Activated CD4-positive, alpha-beta T cell treated with anti-CD3 and anti-CD28 coated beads for 48 hours (primary cell): ENCODE data around the gene LIG1.

ENCODE experiments used
- DNase-seq: peaks from one replicate; pipeline ENCODE4 v3.0.0-alpha.2; 2020

Gene LIG1

GRCh38 chr19:48169939-48170803 lies at the start of gene LIG1, which contains the start of gene ZSWIM9:
Gene LIG1, minus strand, starts transcription at chr19:48170344. Its CDS starts 4,778 bp downstream, at chr19:48165566.
Gene ZSWIM9, plus strand, starts transcription at chr19:48170680. Its CDS starts 1,123 bp downstream, at chr19:48171803.
- DNase-seq = peak; percentile 94

DNA sequence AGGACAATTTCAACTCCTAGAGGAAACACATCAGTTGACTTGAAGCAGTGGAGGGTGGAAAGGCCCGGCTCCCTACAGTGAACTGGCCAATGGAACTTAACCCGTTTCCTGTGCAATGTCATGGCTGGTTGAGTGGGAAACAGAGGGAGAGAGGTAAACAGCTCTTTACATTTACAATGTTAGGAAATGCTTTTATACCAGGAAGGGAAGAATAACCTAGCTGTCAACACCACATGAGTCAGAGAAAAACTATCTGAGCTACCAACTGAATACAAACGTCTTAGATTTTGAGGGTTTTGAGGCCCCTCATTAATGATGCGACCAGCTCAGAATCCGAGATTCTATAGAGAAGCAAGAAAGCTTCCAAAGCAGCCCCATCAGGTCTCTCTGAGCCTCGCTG lies 48.9 kb upstream of the LIG1 start:
- DNase-seq = no peak

- DNase-seq = no peak
Measured at GRCh38 chr19:48216933-48217332, 46.8 kb upstream of the LIG1 start.

GRCh38 chr19:48213959-48214358 lies 43.8 kb upstream of the LIG1 start:
- DNase-seq = no peak

DNA sequence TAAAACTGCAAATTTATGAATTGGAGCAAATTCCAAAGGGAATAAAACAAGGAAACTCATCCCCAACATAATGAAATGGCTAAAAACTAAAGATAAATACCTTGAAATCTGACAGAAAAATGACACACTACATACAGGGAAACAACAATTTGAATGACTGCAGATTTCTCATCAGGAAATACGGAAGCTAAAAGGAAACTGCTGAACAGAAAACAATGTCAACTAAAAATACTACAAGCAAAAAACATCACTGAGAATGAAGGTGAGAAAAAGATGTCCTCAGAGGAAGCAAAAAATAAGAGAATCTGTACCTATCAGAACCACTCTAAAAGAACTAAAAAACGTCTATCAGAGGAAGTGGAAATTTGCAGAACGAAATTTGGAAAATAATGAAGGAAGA lies 39.9 kb upstream of the LIG1 start:
- DNase-seq = no peak

DNA sequence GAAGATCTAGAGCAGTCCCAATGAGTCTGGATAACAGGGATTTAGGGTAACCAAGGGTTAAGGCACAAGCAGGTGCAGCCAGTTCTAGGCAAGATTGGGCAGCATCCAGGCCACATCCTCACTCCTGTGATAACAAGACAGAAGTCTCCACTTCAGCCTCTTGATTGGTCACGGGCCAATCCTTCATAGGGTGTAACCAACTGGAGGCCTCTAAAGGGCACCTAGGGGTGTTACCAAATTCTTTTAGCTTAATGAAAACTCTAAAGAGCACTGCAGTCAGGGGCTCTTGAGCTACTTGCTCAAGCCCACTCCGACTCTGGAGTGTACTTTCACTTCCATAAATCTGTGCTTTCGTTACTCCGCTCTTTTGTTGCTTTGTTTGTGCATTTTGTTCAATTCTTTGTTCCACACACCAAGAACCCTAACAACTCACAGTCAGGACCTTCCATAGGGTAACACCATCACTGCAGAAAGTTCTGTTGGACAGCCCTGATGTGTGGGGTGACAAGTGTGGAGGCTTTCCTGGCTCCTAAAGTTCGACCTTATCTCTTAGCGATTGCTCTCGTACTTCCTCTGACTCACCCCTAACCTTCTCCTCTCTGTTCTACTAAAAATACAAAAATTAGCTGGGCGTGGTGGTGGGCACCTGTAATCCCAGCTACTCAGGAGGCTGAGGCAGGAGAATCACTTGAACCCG lies 36.4 kb upstream of the LIG1 start:
- peak; percentile 26 for DNase-seq

- DNase-seq = peak; percentile 95
Measured at GRCh38 chr19:48203794-48204628, 33.9 kb upstream of the LIG1 start.

GRCh38 chr19:48203222-48203793 lies 33.2 kb upstream of the LIG1 start:
- peak; percentile 45 for DNase-seq

GRCh38 chr19:48196933-48197665 lies 27.0 kb upstream of the LIG1 start:
- DNase-seq = no peak

GRCh38 chr19:48196321-48196763 lies 26.2 kb upstream of the LIG1 start:
- no peak for DNase-seq

GRCh38 chr19:48194844-48195830 lies 25.0 kb upstream of the LIG1 start:
- DNase-seq = no peak

DNA sequence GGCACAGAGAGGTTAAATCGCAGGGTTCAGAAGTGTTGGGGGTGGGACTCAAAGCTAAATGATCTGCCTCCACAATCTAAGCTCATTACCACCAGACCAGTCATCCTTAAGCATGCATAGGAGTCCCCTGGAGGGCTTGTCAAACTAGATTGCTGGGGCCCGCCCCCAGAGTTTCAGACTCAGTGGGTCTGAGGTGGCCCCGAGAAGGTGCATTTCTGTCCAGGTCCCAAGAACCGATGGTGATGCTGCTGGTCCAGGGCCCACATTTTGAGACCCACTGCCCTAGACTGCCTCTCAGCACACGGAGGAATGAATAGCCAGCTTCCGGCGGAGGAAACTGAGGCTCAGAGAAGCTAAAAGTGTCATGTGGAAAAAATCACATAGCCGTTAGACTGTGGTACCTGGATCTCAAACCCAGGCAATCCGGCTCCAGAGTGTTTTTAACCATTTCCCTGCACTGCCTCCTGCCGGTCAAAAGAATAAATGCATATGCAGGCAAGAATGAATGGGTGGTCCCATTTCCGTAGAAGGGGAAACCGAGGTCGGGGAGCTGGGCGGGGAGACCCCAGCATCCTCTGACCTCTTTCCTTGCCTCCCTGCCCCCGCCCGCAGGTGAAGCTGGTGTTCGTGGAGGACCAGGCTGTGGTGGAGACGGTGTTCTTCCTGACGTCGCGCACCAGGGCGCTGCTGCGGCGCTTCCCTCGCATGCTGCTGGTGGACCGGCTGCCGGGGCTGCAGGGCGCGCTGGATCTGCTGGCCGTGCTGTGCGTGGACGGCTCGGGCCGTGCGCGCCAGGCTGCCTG lies 24.1 kb upstream of the LIG1 start:
- peak; percentile 50 for DNase-seq

- DNase-seq = no peak
Measured at GRCh38 chr19:48192750-48193149, 22.6 kb upstream of the LIG1 start.

DNA sequence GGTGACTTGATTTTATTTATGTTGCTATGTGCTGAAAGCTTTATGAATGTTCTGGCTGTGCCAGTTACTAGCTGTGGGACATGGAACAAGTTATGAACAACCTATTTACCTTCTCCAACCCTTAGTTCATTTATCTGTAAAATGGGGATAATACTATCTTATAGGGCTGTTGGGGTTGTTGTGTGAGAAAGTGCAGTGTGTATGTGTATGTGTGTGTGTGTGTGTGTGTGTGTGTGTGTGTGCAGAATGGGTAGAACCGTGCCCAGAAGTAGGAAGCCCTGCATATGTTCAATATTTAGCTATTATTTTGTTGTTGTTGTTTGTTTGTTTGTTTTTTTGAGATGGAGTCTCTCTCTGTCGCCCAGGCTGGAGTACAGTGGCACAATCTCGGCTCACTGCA lies 20.7 kb upstream of the LIG1 start:
- no peak for DNase-seq

GRCh38 chr19:48190288-48190884 lies 20.2 kb upstream of the LIG1 start:
- DNase-seq = peak; percentile 59

DNA sequence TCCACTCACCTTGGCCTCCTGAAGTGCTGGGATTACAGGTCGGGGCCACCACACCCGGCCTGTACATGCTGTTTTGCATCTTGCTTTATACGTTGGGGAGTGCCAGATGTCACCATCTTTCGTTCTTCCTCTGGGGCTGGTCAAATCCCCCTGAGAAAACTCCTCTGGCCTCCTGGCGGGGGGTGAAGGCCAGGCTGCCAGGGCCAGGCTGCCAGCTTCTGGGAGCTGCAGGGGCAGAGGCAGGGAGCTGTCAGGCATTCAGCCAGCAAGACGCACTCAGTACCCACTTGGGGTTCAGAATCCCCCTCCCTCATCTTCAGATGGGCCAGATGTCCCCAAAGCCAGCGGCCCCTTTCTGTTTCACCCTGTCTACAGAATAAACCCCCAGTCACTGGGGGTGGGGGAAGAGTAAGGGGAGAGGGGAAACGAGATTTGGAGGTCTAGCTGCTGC lies 16.4 kb upstream of the LIG1 start:
- no peak for DNase-seq

DNA sequence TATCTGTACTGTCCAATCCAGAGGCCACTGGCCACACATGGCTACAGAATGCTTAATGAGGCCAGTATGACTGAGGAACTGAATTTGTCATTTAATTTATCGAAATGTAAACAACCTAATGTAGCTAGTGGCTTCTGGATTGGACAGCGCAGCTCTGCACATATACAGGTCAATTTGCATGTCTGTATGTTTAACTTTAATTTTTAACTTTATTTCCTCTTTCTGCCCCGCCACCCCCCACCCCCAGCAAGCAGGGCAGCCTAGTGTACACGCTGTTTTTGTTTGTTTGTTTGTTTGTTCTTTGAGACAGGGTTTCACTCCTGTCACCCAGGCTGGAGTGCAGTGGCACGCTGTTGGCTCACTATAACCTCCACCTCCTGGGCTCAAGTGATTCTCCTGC lies 15.9 kb upstream of the LIG1 start:
- no peak for DNase-seq

GRCh38 chr19:48183356-48183755 lies 13.2 kb upstream of the LIG1 start:
- DNase-seq = no peak

- no peak for DNase-seq
Measured at GRCh38 chr19:48182434-48182833, 12.3 kb upstream of the LIG1 start.
